Measurements from ENCODE around the gene SLC30A1. TPM values are rescaled to one million over a fixed set of nuclear protein-coding genes. Genes with fewer than 3 reads are reported as not detected.
"Not testable (repeated sequence)": the region's sequence is repeated elsewhere in the genome, so short reads cannot be mapped to it uniquely, and the experiment has no call there.

Gene SLC30A1
- total RNA-seq, 1 experiment from 2014 or later = 6.7 TPM

DNA sequence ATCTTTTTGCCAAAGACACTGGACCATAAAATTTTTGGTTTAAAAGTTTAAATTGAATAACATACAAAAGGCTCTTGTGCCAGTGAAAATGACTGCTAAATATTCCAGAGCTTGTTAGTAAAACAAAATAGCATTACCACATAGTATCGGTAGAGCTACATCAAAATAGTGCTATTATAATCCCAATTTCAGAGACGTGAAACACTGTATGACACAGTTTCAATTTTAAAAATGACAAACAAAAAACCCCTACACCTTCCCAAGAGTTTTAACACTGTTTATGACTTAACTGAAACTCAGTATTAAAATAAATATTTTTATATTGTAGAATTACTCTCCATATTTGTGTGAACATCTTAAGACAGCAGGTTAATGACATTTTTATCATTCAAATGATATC lies 7.0 kb downstream of the SLC30A1 start:
- Histone ChIP-seq H3K79me2 (ENCODE audit: low read length) (peaks cover 36% of the 10 kb centered on the region), H3K9me2 (replicated peaks; ENCODE audit: low read length) (no peaks in the 10 kb centered on the region), H3K4me2 (ENCODE audit: low read length) (no peak overlapping the region), H3K4me1 (ENCODE audit: insufficient read depth, low read length) (peaks cover 29% of the 10 kb centered on the region), H3K27ac (ENCODE audit: low read length) (no peak overlapping the region), H3K4me3 (ENCODE audit: low read length) (no peak overlapping the region), H3K27me3 (ENCODE audit: low read length) (no peaks in the 10 kb centered on the region), H2AFZ (ENCODE audit: low read length) (no peak overlapping the region), H4K20me1 (ENCODE audit: low read length) (0 out of 2 replicates have a peak, but pooled peaks cover 9% of the 10 kb centered on the region), H3F3A (ENCODE audit: low read length, unreplicated experiment) (no peaks in the 10 kb centered on the region), H3K9ac (ENCODE audit: low read length) (no peak overlapping the region), H3K36me3 (ENCODE audit: low read depth, low read length) (peaks cover 5% of the 10 kb centered on the region; the same call in 1 of the 2 replicates), H3K9me3 (ENCODE audit: low read length) (no peaks in the 10 kb centered on the region)
- intact Hi-C loops (cut with micrococcal nuclease) = loop anchor here (10.0 kb wide), 1 partner anchor 163 kb away; no protein-coding TSS in a partner anchor
- TF ChIP-seq EZH2phosphoT487 (IDR thresholded peaks at IDR 0.05; ENCODE audit: borderline replicate concordance, low read length) = no peak
- no peak for TF ChIP-seq EZH2 (IDR thresholded peaks at IDR 0.05; ENCODE audit: low read length, unreplicated experiment)
- TF ChIP-seq, protein P1, sequence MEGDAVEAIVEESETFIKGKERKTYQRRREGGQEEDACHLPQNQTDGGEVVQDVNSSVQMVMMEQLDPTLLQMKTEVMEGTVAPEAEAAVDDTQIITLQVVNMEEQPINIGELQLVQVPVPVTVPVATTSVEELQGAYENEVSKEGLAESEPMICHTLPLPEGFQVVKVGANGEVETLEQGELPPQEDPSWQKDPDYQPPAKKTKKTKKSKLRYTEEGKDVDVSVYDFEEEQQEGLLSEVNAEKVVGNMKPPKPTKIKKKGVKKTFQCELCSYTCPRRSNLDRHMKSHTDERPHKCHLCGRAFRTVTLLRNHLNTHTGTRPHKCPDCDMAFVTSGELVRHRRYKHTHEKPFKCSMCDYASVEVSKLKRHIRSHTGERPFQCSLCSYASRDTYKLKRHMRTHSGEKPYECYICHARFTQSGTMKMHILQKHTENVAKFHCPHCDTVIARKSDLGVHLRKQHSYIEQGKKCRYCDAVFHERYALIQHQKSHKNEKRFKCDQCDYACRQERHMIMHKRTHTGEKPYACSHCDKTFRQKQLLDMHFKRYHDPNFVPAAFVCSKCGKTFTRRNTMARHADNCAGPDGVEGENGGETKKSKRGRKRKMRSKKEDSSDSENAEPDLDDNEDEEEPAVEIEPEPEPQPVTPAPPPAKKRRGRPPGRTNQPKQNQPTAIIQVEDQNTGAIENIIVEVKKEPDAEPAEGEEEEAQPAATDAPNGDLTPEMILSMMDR (conservative IDR thresholded peaks at IDR 0.05; ENCODE audit: low read depth, low read length) = no peak
- DNase-seq = no peak
- no TSS peak for BruUV-seq (replicated peaks)
- CTCF ChIA-PET = no interaction called here
- no peak for ATAC-seq
- POLR2A ChIA-PET (ENCODE audit: unreplicated experiment) = no interaction called here

DNA sequence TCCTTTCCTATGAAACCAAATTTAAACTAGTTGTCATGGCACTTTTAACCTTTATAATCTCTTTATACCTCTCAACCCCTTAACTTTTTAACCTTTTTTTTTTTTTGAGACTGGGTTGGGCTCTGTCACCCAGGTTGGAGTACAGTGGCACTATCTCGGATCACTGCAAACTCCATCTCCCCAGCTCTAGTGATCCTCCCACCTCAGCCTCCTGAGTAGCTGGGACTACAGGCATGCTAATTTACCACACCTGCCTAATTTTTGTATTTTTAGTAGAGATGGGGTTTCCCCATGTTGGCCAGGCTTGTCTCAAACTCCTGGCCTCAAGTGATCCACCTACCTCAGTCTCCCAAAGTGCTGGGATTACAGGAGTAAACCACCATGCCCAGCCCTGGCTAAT lies 8.6 kb downstream of the SLC30A1 start:
- DNase-seq; H3K9me2 ChIP-seq (replicated peaks; ENCODE audit: low read length); H2AFZ ChIP-seq (ENCODE audit: low read length); H3K4me2 ChIP-seq (ENCODE audit: low read length); POLR2A ChIA-PET (ENCODE audit: unreplicated experiment); H3F3A ChIP-seq (ENCODE audit: low read length, unreplicated experiment); H3K27me3 ChIP-seq (ENCODE audit: low read length); H3K36me3 ChIP-seq (ENCODE audit: low read depth, low read length); CTCF ChIA-PET; H4K20me1 ChIP-seq (ENCODE audit: low read length); BruUV-seq (replicated peaks); ATAC-seq; H3K9me3 ChIP-seq (ENCODE audit: low read length); H3K9ac ChIP-seq (ENCODE audit: low read length); H3K27ac ChIP-seq (ENCODE audit: low read length); H3K4me3 ChIP-seq (ENCODE audit: low read length): not testable (repeated sequence)
- Histone ChIP-seq H3K79me2 (ENCODE audit: low read length) (peaks cover 20% of the 10 kb centered on the region), H3K4me1 (ENCODE audit: insufficient read depth, low read length) (peaks cover 13% of the 10 kb centered on the region)
- intact Hi-C loops (cut with micrococcal nuclease) = loop anchor here (10.0 kb wide), 1 partner anchor 164 kb away; no protein-coding TSS in a partner anchor

DNA sequence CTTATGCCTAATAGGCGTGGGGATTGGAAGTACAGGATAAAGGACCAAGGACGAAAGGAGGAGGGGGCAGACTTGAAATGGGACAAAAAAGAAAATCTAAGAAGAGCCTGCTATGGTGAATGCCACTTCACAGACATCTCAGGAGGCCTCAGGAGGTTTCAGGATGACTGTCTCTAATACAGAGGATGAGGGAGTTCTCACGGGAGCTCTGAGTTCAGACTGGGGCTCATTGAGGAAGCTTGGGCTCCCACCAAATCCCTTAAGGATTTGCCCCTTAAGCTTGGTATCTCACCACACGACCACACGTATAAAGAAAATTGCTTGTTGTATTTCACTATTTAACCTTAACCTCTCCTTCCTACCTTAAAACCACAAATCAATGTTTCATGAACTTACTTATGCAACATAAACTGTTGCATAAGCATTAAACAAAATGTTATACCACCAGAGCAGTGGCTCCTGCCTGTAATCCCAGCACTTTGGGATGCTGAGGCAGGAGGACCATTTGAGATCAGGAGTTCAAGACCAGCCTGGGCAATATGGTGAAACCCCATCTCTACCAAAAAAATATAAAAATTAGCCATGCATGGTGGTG lies 12.4 kb downstream of the SLC30A1 start:
- Histone ChIP-seq H2AFZ (ENCODE audit: low read length) (no peak overlapping the region), H3K9me2 (replicated peaks; ENCODE audit: low read length) (no peaks in the 10 kb centered on the region), H3K9me3 (ENCODE audit: low read length) (no peaks in the 10 kb centered on the region), H4K20me1 (ENCODE audit: low read length) (no peaks in the 10 kb centered on the region), H3K36me3 (ENCODE audit: low read depth, low read length) (no peaks in the 10 kb centered on the region), H3K9ac (ENCODE audit: low read length) (no peak overlapping the region), H3K27ac (ENCODE audit: low read length) (no peak overlapping the region), H3K4me3 (ENCODE audit: low read length) (no peak overlapping the region), H3K4me2 (ENCODE audit: low read length) (no peak overlapping the region), H3K4me1 (ENCODE audit: insufficient read depth, low read length) (no peaks in the 10 kb centered on the region), H3K27me3 (ENCODE audit: low read length) (no peaks in the 10 kb centered on the region), H3K79me2 (ENCODE audit: low read length) (no peaks in the 10 kb centered on the region), H3F3A (ENCODE audit: low read length, unreplicated experiment) (no peaks in the 10 kb centered on the region)
- TF ChIP-seq, protein P1 (conservative IDR thresholded peaks at IDR 0.05; ENCODE audit: low read depth, low read length) = no peak
- TF ChIP-seq EZH2 (IDR thresholded peaks at IDR 0.05; ENCODE audit: low read length, unreplicated experiment) (no peak), EZH2phosphoT487 (IDR thresholded peaks at IDR 0.05; ENCODE audit: borderline replicate concordance, low read length) (no peak)
- ChIA-PET POLR2A (ENCODE audit: unreplicated experiment) (no interaction called here), CTCF (no interaction called here)
- intact Hi-C loops (cut with micrococcal nuclease) = no loop called here
- ATAC-seq (no peak), DNase-seq (no peak)
- no TSS peak for BruUV-seq (replicated peaks)

All from PC-3 (cell line).